Stimulated activated CD8-positive, alpha-beta memory T cell treated with anti-CD3 and anti-CD28 coated beads, Interleukin-4, amount 100 ng/mL, for 48 hours (primary cell): ENCODE results near the gene SUFU.
A peak's percentile ranks its signal among the peaks of the same experiment; 100 is the strongest.
"Not testable (repeated sequence)": the region's sequence is repeated elsewhere in the genome, so short reads cannot be mapped to it uniquely, and the experiment has no call there.

Source experiments
- DNase-seq: peaks from one replicate; pipeline ENCODE4 v3.0.0-alpha.2; 2020

Gene SUFU

GRCh38 chr10:102503264-102504178 is at the start of gene SUFU:
Gene SUFU, plus strand, starts transcription at chr10:102503972. Its CDS starts 181 bp downstream, at chr10:102504153.
- DNase-seq: peak; percentile 99

GRCh38 chr10:102454662-102455487 is 48.9 kb upstream of the SUFU start:
- DNase-seq: not testable (repeated sequence)

- DNase-seq: no peak
Observed at GRCh38 chr10:102455893-102456471, 47.8 kb upstream of the SUFU start.

GRCh38 chr10:102457591-102458150 is 46.1 kb upstream of the SUFU start:
- no peak for DNase-seq

- DNase-seq: no peak
Observed at GRCh38 chr10:102458656-102459055, 45.1 kb upstream of the SUFU start.

- no peak for DNase-seq
Observed at GRCh38 chr10:102460836-102461186, 43.0 kb upstream of the SUFU start.

- peak; percentile 96 for DNase-seq
Observed at GRCh38 chr10:102461187-102462054, 42.4 kb upstream of the SUFU start.

GRCh38 chr10:102462512-102463054 is 41.2 kb upstream of the SUFU start:
- no peak for DNase-seq

- no peak for DNase-seq
Observed at GRCh38 chr10:102463983-102464382, 39.8 kb upstream of the SUFU start.

- DNase-seq: no peak
Observed at GRCh38 chr10:102465466-102465865, 38.3 kb upstream of the SUFU start.

GRCh38 chr10:102467318-102467717 is 36.5 kb upstream of the SUFU start:
- no peak for DNase-seq

GRCh38 chr10:102467971-102468438 is 35.8 kb upstream of the SUFU start:
- DNase-seq: no peak

GRCh38 chr10:102468683-102469082 is 35.1 kb upstream of the SUFU start:
- DNase-seq: no peak

- DNase-seq: no peak
Observed at GRCh38 chr10:102470579-102471546, 32.9 kb upstream of the SUFU start.

GRCh38 chr10:102473445-102474331 is 30.1 kb upstream of the SUFU start:
- no peak for DNase-seq

- DNase-seq: no peak
Observed at GRCh38 chr10:102475451-102476040, 28.2 kb upstream of the SUFU start.

GRCh38 chr10:102476466-102477141 is 27.2 kb upstream of the SUFU start:
- no peak for DNase-seq

GRCh38 chr10:102479651-102480050 is 24.1 kb upstream of the SUFU start:
- DNase-seq: no peak
